Suppressor macrophage (primary cell): ENCODE results near the gene FAM222A.

Experiments
- DNase-seq, 4 experiments: peaks; one replicate each; pipeline ENCODE4 v3.0.0-alpha.2; 2020 to 2022

FAM222A gene

DNA sequence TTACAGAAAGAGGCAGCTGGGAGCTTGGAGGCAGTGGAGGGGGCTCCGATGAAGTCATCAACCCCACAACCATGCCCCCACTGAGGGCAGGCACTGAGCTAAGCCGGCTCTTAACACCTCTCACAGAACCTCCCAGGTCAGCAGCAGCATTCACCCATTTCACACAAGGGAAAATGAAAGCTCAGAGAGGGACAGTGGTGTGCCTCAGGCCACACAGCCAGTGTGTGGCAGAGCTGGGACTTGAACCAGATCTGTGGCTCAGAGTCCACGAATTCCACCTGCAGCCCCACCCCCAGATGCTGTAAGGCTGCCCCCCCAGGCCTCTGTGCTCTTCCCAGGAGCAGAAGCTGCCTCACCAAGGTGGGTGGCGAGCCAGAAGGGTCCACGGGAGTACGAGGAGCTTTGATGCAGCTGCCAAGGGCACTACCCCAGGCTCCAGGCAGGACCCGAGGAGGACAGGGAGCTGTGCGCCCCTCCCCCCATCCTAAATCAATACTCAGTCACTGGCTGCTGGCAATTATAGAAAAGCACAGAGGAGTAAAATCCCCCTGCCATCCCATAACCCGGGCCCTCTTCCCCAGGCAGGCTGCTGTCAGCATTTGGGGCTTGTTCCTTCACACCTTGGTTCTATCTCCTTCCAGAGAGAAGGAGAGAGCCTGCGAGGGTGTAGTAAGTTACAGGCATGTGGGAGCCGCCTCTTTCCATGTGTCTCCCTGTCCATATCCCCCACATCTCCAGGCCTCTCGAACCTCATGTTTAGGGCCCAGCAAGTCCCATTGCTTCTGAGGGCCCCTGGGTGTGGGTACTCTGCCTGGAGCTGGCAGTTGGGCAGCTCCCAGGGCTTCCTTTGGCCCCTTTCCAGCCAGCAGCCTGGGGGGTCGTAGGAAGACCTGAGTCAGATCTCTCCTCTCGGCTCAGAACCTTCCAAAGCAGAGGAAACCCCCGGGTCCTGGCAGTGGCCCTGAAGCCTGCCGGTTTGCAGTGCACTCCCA lies 47.6 kb downstream of the FAM222A start:
- no peak for DNase-seq

DNA sequence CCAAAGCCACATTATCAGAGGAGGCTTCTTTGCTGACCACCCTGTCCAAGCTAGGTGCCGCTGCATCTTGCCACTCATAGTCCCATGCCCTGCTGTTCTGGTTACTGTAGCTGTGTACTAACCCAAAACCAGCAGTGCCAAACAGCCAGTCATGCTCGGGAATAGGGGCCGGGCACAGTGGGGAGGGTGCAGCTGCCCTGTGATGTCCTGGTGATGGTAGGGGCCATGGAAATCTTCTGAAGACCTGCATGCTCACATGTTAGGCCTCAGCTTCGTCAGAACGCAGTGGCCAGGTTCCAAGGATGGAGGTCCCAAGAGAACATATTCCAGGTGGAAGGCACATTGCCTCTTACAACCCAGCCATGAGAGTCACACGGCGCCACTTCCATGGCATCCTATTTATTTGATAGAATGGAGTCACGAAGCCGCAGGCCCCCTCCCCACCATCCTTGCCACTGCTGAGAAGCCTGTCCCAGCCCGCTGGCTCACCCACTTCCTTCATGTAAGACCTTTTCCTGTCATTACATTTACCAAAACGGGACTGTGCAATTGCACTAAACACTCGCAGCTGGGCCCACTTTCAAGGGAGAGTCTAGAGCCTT lies 48.5 kb downstream of the FAM222A start:
- DNase-seq = no peak

DNA sequence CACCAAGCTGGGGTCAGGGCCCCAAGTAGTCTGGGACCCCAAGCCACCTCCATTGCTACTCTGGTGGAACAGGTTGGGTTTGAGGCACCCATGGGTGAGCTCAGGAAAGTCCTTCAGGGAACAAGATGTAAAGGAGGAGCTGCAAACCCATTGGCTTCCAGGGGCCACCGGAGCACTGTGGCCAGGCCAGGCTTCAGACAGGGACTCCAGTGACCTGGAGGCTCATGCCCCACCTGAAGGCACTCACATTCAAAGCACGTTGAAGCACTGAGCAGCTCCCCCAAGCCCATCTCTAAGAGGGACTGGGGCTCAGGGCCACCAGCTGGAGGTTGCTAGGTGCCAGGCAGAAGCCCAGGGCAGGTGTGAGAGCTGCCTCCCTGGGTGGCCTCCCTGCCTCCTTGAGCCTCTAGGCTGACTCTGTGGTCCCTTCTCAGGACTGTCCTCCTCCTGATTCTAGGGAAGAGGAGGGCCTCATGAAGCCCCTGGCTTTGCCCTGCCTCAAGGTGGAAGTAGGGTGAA lies 49.1 kb downstream of the FAM222A start:
- no peak for DNase-seq

DNA sequence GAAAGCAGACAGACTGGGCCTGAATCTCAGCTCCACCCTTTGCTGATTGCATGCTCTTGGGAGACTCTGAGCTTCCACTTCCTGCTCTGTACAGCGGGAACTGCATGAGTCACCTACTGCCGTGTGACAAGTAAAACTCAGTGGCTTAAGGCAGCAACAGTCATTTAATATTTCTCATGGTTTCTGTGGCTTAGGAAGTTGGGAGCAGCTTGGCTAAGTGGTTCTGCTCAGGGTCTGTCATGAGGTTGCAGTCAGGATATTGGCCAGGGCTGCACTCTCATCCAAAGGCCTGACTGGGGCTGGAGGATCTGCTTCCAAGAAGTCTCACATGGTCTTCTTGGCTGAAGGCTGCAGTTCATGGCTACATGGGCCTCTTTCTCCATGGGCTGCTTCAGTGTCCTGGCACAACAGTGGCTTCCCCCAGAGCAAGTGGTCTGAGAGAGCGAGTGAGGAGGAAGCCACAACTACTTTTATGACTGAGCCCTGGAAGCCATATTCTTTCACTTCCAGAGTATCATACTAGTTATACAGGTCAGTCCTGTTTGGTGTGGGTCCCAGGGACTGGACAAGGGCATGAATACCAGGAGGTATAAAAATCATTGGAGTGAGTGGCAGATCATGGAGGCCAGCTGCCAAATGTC lies 49.7 kb downstream of the FAM222A start:
- DNase-seq = peak; percentile 72 to 90 (median 80)

DNA sequence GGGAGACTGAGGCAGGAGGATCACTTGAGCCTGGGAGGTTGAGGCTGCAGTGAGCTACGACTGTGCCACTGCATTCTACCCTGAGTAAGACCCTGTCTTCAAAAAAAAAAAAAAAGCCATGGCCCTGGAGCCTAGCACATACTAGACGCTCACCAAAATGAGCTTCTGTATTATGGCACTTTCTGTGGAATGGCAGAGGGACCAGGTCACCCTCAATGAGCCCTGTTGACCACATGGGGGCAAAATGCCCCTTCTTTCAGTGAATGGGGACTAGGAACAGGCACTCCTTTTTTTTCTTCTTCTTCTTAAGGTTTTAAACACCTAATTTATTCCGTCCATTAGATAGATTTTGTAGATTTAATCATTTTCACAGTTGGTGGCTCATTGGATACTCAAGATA lies 50.5 kb downstream of the FAM222A start:
- DNase-seq = no peak

DNA sequence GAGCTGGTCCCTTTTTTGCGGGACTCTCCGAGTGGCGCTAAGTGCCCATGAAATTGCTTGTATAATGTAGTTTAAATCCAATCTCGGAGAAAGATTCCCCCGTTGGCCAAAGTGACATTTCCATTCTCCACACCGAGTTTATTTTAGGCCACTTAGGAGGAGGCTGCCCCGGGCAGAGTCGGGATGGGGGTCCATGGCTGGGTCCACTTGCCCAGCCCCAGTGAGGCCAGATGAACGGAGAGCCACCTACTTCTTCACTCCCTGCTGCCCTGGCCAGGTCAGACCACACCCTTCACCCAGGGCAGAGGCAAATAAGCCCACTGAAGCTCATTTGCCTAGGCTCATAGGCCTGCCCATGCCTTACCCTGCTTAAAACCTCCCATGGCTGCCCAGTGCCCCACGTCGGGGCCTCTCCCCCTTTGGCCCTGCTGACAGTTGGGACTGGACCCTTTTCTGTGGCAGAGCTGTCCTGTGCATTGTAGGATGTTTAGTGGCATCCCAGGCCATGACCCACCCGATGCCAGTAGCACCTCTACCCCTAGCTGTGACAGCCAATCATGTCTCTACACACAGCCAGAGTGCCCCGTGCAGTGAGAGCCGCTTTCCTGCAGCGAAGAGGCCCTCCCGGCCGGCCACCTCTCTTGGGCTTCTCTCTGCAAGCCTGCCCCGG lies 51.3 kb downstream of the FAM222A start:
- DNase-seq = no peak

DNA sequence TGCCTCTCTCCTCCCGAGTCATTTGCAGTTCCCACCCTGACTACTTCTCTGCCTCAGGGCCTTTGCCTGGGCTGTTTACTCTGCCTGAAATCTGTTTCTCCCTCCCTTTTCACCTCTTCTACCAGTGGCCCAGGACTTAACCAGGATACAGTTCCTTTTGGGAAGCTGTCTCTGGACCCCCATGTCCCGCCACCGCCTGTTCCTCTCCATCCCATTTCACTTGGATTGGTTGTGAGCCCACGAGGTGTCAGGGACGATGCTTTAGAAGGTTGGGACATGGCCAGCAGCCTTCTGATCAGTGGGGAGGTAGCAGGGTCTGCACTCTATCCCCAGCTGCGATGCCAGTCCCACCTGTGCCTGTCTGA lies 51.8 kb downstream of the FAM222A start:
- DNase-seq = no peak

DNA sequence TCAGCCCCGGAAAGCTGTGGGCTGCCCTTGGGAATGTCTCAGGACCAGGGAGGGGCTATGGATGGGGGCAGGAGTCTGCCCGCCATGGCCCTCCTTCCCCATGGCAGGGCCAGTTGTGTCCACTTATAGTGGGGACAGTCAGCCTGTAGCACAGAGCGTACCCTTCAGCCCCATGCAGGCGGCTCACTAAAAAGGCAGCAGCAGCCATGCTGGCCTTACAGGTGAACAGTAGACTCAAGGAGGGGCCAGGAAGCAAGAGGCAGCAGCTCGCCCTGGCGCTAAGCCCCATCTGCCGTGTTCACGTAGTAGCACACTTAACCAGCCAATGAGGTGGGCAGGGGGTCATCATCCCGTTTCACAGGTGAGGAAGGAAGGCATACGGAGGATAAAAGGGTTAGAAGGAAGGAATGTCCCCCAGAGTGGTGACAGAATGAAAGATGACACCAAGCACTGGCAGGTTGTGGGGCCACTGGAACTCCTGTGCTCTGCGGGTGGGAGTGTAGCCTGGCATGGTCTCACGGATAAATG lies 52.7 kb downstream of the FAM222A start:
- DNase-seq = no peak

DNA sequence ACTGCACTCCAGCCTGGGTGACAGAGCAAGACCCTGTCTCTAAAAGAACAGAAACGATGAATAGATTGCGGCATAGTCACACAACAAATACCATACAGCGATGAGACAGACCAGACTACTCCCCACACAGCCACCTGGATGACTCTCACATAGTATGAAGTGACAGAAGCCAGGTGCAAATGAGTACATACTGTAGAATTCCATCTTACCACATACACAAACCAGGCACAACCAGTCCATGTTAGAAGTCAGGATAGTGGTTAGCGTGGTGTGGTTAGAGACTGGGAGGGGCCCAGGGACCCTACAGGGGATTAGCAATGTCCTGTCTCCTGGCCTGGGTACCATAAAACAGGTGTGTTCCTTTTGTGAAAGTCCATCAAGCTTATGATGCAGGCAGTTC lies 53.8 kb downstream of the FAM222A start:
- no peak for DNase-seq

DNA sequence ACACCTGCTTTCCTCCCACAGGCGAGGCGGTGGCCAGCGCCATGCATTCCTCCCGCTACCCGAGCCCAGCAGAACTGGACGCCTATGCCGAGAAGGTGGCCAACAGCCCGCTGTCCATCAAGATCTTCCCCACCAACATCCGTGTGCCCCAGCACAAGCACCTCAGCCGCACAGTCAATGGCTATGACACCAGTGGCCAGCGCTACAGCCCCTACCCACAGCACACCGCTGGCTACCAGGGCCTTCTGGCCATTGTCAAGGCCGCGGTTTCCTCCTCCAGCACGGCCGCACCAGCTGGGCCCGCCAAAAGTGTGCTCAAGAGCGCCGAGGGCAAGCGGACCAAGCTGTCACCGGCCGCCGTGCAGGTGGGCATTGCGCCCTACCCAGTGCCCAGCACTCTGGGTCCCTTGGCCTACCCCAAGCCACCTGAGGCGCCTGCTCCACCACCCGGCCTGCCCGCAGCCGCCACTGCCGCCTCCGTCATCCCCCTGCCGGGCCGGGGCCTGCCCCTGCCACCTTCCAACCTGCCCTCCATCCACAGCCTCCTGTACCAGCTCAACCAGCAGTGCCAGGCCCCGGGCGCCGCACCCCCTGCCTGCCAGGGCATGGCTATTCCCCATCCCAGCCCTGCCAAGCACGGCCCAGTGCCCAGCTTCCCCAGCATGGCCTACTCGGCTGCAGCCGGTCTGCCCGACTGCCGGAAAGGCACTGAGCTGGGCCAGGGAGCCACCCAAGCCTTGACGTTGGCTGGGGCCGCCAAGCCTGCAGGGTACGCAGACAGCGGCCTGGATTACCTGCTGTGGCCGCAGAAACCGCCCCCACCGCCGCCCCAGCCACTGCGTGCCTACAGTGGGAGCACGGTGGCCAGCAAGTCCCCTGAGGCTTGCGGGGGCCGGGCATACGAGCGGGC lies 54.6 kb downstream of the FAM222A start:
- no peak for DNase-seq

DNA sequence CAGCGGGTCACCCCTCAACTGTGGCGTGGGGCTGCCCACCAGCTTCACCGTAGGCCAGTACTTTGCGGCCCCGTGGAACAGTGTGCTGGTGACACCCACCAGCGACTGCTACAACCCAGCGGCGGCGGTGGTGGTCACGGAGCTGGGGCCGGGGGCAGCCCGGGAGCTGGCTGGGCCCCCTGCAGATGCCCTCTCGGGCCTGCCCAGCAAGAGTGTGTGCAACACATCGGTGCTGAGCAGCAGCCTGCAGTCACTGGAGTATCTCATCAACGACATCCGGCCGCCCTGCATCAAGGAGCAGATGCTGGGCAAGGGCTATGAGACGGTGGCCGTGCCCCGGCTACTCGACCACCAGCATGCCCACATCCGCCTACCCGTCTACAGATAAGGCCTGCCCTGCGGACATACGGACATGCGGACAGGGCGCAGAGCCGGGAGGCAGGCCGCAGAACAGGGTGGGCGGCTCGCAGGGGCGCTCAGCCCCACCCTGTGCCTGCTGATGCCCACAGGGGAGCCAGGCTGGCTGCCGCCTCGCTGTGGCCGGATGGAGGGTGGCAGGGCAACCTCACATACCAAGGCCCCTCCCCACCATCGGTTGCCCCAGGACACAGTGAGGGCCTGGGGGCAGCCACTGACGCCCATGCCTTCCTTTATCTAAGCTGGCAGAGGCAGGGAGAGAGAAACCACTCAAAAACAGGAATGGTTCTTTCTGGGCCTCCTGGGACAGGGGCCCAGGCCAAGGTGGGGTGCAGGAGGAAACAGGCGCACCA lies 55.5 kb downstream of the FAM222A start:
- no peak for DNase-seq

DNA sequence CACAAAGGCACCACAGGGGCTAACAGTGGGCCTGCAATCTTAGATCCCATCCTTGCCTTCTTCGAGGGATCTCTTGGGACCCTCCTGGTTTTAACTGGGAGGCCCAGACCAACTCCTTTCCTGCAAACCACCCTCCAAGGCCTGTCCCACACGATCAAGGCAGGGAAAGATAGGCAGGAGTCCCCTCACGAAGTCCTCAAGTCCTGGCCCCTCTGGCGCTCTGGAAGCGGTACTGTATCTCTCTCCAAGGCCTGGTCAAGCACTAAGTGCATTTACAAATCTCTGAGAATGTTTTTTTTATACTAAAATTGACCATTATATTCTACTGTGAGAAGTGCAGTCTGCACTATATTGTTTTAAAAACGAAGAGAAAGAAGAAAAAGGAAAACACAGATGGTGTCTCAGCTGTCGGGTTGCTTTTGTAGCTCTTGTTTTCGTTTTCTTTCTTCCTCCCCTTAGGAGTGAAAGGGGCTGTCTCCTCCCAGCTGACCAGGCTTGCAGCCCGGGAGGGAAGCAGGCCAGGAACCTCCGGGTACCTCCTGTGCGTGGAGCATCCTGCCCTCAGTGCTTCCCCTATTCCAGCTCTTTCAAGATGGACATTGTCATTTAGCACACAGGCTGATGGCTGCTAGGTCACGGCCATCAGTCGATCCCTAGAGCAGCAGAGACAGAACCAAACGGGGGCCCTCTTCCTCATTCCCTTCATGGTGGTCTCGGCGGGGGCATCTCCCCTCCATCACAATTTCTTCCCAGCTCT lies 56.7 kb downstream of the FAM222A start:
- no peak for DNase-seq

DNA sequence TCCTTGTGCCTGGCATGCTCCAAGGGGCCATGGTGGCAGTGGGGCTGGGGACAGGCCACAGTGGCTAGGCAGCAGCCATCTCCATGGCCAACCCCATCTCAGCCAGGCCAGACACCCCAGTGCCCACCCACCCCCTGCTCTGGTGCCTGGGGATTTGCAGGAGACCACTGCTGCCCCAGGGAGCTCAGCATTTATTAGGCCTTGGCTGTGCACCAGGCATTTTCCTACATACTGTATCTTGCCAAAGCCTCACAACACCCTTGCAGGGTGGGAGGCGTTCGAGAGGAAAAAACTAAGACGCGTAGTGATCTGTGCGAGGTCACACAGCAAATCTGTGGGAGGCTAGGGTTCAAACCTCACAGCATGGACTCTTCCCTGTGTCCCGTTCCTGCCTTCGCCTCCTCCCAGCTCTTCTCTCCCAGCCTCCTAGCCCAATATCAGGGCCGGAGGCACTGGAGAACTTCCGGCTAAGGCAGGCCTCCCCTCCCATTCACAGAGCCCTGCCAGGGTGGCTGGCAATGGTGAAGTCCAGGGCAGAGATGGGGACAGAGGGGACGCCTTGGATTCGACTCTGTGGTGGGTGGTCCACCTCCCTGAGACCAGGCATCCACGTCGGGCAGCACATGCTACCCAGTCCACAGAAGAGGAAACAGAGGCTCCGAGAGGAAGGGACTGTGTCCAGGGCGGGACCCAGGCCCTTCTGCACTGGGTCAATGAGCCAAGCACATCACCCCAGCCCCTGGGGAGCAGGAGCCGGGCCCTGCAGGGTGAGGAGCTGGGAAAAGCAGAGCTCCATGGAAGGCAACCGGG lies 57.4 kb downstream of the FAM222A start:
- DNase-seq = no peak

DNA sequence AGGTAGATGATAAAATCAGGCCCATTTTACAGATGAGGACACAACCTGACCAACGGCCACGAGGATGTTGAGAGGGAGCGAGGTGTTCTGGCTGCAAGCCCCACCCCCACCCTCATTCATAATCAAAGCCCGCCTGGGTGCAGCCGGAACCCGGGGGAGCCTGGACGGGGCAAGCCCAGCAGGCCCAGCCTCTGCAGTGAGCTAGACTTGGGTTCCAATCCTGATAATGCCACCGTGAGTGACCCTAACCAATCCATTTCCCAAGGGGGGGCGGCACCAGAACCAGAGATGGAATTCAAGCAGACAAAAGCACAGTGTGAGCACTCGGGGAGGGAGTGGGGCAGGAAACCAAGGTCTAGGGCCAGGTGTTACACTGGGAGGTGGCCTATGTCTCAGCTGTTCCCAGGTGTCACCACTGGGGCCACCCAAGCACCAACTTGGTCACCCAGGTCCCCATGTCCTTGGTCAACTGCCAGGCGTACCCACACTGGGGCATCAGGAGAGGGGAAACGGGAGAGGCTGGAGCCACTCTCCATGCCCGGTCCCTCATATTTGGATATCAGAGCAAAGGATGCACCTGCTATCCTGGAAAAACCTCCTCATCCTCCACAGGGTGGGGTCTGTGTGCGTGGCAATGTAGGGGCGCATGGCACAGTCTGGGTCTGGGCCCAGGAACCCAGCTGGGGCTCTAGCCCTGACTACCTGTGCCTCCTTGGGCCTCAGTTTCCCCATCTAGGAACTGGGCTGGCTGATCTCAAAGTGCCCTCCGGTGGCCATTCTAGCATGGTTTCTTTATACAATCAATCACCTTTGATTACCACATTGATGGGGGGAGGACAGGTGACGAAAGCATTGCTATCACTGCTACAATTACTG lies 58.4 kb downstream of the FAM222A start:
- DNase-seq = no peak

DNA sequence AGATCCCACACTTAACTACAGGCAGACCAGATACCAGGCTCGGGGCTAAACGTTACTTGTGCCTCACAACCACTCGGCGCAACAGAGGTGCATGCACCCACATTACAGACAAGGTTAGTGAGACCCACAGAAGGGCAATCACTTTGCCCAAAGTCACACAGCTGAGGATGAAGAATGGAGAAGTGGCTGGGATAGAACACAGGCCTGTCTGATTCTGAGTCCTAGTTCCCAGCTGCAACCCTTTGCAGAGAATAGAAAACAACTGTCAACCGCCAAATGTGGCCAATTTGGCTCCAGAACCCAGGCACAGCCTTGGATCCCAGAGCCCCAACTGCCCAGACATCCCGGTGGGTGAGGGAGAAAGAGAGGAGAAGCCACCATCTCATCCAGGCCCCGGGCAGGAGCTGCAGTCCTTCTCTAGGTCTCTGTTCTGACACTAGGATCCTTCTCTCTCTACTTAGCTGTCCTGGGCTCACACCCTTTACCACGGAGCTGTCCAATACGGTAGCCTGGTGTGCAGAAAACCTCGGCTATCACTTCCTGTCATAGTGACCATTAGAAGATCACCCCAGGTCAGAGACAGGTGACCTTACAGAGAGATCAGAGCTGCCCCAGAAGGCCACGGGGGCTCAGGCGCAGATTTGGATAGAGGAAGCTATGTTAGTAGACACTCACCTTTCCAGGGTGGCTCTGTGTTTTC lies 59.1 kb downstream of the FAM222A start:
- no peak for DNase-seq

DNA sequence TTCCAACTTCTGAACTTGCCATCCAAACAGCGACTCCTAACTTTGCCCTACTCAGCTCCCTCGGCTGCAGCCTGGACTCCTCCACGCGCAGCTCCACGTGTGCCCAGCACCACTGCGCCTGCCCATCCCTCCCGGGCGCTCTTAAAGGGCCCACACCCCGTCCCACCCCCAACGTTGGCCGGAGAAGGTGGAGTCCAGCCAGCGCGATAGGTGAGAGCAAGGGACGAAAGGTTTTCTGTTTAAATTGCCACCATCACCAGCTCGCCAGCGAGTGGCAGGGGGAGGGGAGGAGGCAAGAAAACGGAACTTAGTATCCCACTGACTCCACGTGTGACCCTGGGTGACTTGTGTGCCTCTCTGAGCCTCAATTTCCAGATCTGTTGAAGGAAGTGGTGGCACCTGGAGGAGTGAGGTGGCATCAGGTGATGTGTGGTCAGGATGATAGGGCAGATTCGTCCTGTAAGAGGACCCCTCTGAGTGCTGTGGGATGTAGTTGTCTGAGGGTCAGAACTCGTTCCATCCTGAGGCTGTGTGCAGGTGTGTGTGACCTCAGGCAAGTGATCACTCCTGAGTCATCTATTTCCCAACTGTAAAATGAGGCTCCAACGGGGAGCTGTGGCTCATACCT lies 59.9 kb downstream of the FAM222A start:
- DNase-seq = peak in 2 of 4 experiments; percentile 14 to 38
